Transverse colon (tissue), 4 donors: ENCODE measurements around the gene KCNH3. TPM values are rescaled to one million over a fixed set of nuclear protein-coding genes. Genes with fewer than 3 reads are reported as not detected.

Experiments used
- DNase-seq: peaks from one replicate; pipeline ENCODE4 v3.0.0-alpha.2; 2019
- H3K27ac ChIP-seq, 4 donors: fragments of 200-600 bp; sonication (generic); 2 replicates each; pipeline ENCODE4 v1.5.1; 2016 to 2018; ENCODE audit warnings: inconsistent platforms in 4 of 4
- H3K27me3 ChIP-seq: fragments of 200-600 bp; sonication (generic); 2 replicates; pipeline ENCODE4 v1.5.1; 2017; ENCODE audit warnings: inconsistent platforms
- H3K36me3 ChIP-seq, 4 donors: fragments of 200-600 bp; sonication (generic); 2 replicates each; pipeline ENCODE4 v1.5.1; 2017 to 2019; ENCODE audit warnings: inconsistent platforms in 4 of 4
- H3K4me1 ChIP-seq, 4 donors: fragments of 200-600 bp; sonication (generic); 2 replicates each; pipeline ENCODE4 v1.5.1; 2017 to 2020; ENCODE audit warnings: inconsistent platforms in 4 of 4
- H3K4me3 ChIP-seq, 4 donors: fragments of 200-600 bp; sonication (generic); 1 replicate in 1 of 4; 2 replicates in 3 of 4; pipeline versions ENCODE4 v1.5.1 to v1.6.1; 2017 to 2019; ENCODE audit warnings: inconsistent platforms in 4 of 4
- H3K9me3 ChIP-seq, 2 donors: fragments of 200-600 bp; sonication (generic); 2 replicates each; pipeline ENCODE4 v1.5.1; 2017 to 2019; ENCODE audit warnings: inconsistent platforms in 2 of 2
- CTCF ChIP-seq, 5 experiments: fragments of 200-600 bp in 3 of 5; fragments of 450-650 bp in 2 of 5; sonication (generic) in 3 of 5; IDR thresholded peaks; 1 replicate in 2 of 5; 2 replicates in 3 of 5; pipeline ENCODE4 v1.5.1; 2016 to 2017; ENCODE audit warnings: antibody characterized with exemption in 5 of 5, inconsistent platforms in 3 of 5, mild to moderate bottlenecking in 2 of 5, moderate library complexity in 1 of 5
- EP300 ChIP-seq: sonication (generic); formaldehyde crosslinking; IDR thresholded peaks from one replicate; pipeline ENCODE4 v1.6.1; 2017; ENCODE audit warnings: antibody characterized with exemption, low read depth
- POLR2A ChIP-seq: fragments of 450-650 bp; IDR thresholded peaks from one replicate; pipeline ENCODE4 v1.6.1; 2016; ENCODE audit warnings: antibody characterized with exemption, mild to moderate bottlenecking, moderate library complexity
- POLR2AphosphoS5 ChIP-seq, 3 donors: sonication (generic); formaldehyde crosslinking; IDR thresholded peaks; one replicate each; pipeline ENCODE4 v1.6.1; 2016; ENCODE audit warnings: antibody characterized with exemption in 3 of 3
- WGBS, 2 donors: methylation state at CpG; one replicate each; pipeline ENCODE4 v1.1.5; 2018; ENCODE audit warnings: low coverage in 1 of 2; 5-methylcytosine and 5-hydroxymethylcytosine counted together
- in situ Hi-C, 4 donors: fragments of 200-750 bp; cut with MboI; loops; one replicate each; pipeline versions ENCODE4 v1.15.0 to v1.15.1; 2017; ENCODE audit warnings: low sequenced_read_pairs in 3 of 4, low pct_ligation_motif_present in 1 of 4, low pct_unique_long_range_greater_than_20kb in 1 of 4
- intact Hi-C: fragments of 100-400 bp; cut with DNase I; formaldehyde crosslinking; loops from one replicate; pipeline ENCODE4 v1.15.1; 2023; ENCODE audit warnings: low total_unique reads
- total RNA-seq, 4 donors: library from RNA; depleted of rRNA; stranded (reverse); fragments of >200 nt; gene quantifications; one replicate each; pipeline ENCODE4 v1.1.0, GENCODE V29; 2016

The KCNH3 gene
- total RNA-seq, 4 donors from 2014 or later: 0.32 to 0.80 TPM; not detected in 2

- WGBS, 2 donors: 94% methylated on average over 6 of the region's 6 CpGs; no CpG with 5 or more reads in 1 of the 2 donors
- intact Hi-C loops (no loop called here), in situ Hi-C loops (no loop called here)
- Histone ChIP-seq H3K9me3 (no peaks in the 10 kb centered on the region), H3K36me3 (peaks cover 0 to 61% (median 17%) of the 10 kb centered on the region in 4 donors), H3K27ac (no peak overlapping the region), H3K4me3 (no peak overlapping the region), H3K4me1 (peaks cover 5 to 13% (median 11%) of the 10 kb centered on the region in 4 donors), H3K27me3 (no peaks in the 10 kb centered on the region)
- DNase-seq: no peak
- no peak for TF ChIP-seq EP300
- no peak for TF ChIP-seq POLR2A
- no peak for TF ChIP-seq POLR2AphosphoS5 (IDR thresholded peaks at IDR 0.05)
- no peak for TF ChIP-seq CTCF (IDR thresholded peaks at IDR 0.05)
Observed at GRCh38 chr12:49562831-49563230, 24.0 kb downstream of the KCNH3 start.

- H3K4me3 ChIP-seq: no peak overlapping the region
- intact Hi-C loops: no loop called here
- DNase-seq: no peak
- no peaks in the 10 kb centered on the region for H3K27me3 ChIP-seq
- H3K9me3 ChIP-seq: no peaks in the 10 kb centered on the region
- TF ChIP-seq CTCF (IDR thresholded peaks at IDR 0.05) (no peak), POLR2AphosphoS5 (IDR thresholded peaks at IDR 0.05) (no peak), EP300 (no peak)
- H3K27ac ChIP-seq: no peak overlapping the region
- 91% methylated on average over 14 of the region's 14 CpGs; no CpG with 5 or more reads in 1 of the 2 donors for WGBS, 2 donors
- H3K36me3 ChIP-seq: peaks cover 0 to 51% (median 14%) of the 10 kb centered on the region in 4 donors
- in situ Hi-C loops: no loop called here
- H3K4me1 ChIP-seq: peaks cover 10 to 18% (median 16%) of the 10 kb centered on the region in 4 donors
Observed at GRCh38 chr12:49563951-49564685, 25.3 kb downstream of the KCNH3 start.

DNA sequence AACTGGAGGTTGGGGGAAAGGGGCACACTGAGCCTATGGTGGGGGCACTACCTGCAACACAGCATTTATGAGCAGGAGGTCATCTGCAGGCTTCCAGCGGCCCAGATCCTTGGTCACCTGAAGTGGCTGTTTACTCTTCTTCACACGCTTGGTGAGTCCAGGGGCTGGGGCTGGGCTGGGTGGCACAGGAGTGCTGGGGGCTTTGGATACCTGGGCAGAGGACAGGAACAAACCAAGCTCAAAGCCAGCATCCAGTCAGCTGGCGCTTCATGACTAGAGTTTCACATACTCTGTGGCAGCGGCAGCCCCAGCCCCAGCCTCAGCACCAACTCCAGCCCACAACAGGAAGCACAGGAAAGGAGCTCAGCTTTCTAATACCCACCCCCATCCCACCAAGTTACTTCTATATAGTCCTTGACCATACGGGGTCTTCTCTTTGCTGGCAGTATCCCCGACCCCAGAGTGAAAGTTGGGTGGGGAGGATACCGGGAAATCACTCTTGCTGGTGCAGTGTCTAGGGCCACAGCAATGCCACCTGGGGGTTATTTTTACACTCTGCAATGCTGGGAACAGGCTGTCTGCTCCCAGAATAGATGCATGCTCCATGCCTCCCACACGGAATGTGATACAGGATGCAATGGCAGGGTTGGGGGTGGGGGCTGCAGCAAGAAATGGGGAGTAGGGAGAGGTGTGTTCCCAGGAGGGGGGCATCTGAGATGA is 26.0 kb downstream of the KCNH3 start:
- H3K9me3 ChIP-seq: no peaks in the 10 kb centered on the region
- no peak for TF ChIP-seq POLR2AphosphoS5 (IDR thresholded peaks at IDR 0.05)
- no peak for TF ChIP-seq POLR2A
- no peak for TF ChIP-seq EP300
- TF ChIP-seq CTCF (IDR thresholded peaks at IDR 0.05): no peak
- H3K27ac ChIP-seq: no peak overlapping the region
- DNase-seq: no peak
- no peak overlapping the region for H3K4me3 ChIP-seq
- WGBS, 2 donors: 81% methylated on average over 8 of the region's 8 CpGs; no CpG with 5 or more reads in 1 of the 2 donors
- peaks cover 0 to 44% (median 10%) of the 10 kb centered on the region in 4 donors for H3K36me3 ChIP-seq
- intact Hi-C loops (no loop called here), in situ Hi-C loops (no loop called here)
- no peaks in the 10 kb centered on the region for H3K27me3 ChIP-seq
- peaks cover 10 to 25% (median 18%) of the 10 kb centered on the region in 4 donors for H3K4me1 ChIP-seq
